ENCODE data around the gene CHAC2.
A peak's percentile ranks its signal among the peaks of the same experiment; 100 is the strongest.
"Not testable (repeated sequence)": the region's sequence is repeated elsewhere in the genome, so short reads cannot be mapped to it uniquely, and the experiment has no call there.

Gene CHAC2

DNA sequence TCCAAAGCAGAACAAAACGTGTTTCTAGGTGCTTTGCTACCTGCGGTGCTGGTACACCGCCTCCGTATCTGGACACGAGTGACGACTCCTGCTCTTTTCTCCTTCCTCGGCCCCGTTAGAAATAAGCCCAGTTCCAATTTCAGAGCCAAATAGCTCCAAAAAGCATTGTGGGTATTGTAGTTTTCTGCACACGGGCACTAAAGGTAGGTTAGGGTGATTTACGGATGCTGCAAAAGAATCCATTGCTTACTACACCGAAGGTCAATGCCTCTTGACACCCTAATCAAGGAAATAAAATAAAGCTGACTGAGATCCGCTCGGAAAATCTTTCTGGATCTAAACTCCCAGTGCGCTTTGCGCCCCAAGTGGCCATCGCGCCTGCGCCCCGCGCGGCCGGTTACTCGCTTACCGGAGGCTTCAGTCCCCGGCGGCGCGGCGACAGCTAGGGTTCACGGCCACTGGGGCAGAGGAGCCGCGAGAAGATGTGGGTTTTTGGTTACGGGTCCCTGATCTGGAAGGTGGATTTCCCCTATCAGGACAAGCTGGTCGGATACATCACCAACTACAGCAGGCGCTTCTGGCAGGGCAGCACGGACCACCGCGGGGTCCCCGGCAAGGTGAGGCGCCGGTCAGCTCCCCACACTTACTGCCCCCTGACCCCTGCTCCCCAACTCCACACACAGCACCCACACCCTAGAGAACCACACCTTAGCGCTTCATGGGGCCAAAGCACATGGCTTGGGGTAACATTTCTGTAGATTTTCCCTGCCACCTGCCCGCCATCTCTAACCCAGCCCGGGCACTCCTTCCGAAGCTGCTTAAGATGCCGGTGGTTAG lies at the start of gene CHAC2:
Gene CHAC2 (plus strand): TSS at position 400 of the 837 bp plus-strand sequence. CDS start 83 bp downstream, at position 483.
- Histone ChIP-seq H3K9me3 (ENCODE audit: insufficient read depth, low read depth, low read length) (no peaks in the 10 kb centered on the region), H3K36me3 (ENCODE audit: insufficient read depth, low read depth, low read length) (peaks cover 22% of the 10 kb centered on the region; the same call in 1 of the 2 replicates), H3K4me3 (ENCODE audit: low read length) (peak within 1 kb of the TSS; percentile 96), H3K27me3 (ENCODE audit: insufficient read depth, low read length) (no peaks in the 10 kb centered on the region), H3K27ac (ENCODE audit: low read length) (peak within 1 kb of the TSS; percentile 77), H3K4me1 (ENCODE audit: insufficient read depth, low read length) (peaks cover 4% of the 10 kb centered on the region; the same call in 1 of the 2 replicates), H3K9ac (ENCODE audit: low read depth, low read length) (peak within 1 kb of the TSS; percentile 86)

DNA sequence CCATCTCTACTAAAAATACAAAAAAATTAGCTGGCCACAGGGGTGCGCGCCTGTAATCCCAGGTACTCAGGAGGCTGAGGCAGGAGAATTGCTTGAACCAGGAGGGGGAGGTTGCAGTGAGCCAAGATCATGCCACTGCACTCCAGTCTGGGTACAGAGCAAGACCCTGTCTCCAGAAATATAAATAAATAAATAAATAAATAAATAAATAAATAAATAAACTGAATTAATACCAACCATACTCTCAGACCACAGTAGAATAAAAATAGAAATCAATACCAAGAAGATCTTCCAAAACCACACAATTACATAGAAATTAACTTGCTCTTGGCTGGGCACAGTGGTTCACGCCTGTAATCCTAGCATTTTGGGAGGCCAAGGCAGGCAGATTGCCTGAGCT lies 46.7 kb upstream of the CHAC2 start:
- H3K4me3 ChIP-seq (ENCODE audit: low read length); H3K4me1 ChIP-seq (ENCODE audit: insufficient read depth, low read length); H3K9me3 ChIP-seq (ENCODE audit: insufficient read depth, low read depth, low read length); H3K9ac ChIP-seq (ENCODE audit: low read depth, low read length); H3K27ac ChIP-seq (ENCODE audit: low read length); H3K36me3 ChIP-seq (ENCODE audit: insufficient read depth, low read depth, low read length); H3K27me3 ChIP-seq (ENCODE audit: insufficient read depth, low read length): not testable (repeated sequence)

- no peak overlapping the region for H3K9ac ChIP-seq (ENCODE audit: low read depth, low read length)
Measured at GRCh38 chr2:53724536-53724935, 43.1 kb upstream of the CHAC2 start.

GRCh38 chr2:53725662-53726061 lies 41.9 kb upstream of the CHAC2 start:
- H3K27me3 ChIP-seq (ENCODE audit: insufficient read depth, low read length) = no peaks in the 10 kb centered on the region
- no peaks in the 10 kb centered on the region for H3K4me1 ChIP-seq (ENCODE audit: insufficient read depth, low read length)
- peaks cover 17% of the 10 kb centered on the region for H3K36me3 ChIP-seq (ENCODE audit: insufficient read depth, low read depth, low read length)
- H3K27ac ChIP-seq (ENCODE audit: low read length) = no peak overlapping the region
- no peaks in the 10 kb centered on the region for H3K9me3 ChIP-seq (ENCODE audit: insufficient read depth, low read depth, low read length)
- H3K4me3 ChIP-seq (ENCODE audit: low read length) = no peak overlapping the region
- no peak overlapping the region for H3K9ac ChIP-seq (ENCODE audit: low read depth, low read length)

More at GRCh38 chr2:53724536-53724935, 43.1 kb upstream of the CHAC2 start:
- H3K9me3 ChIP-seq (ENCODE audit: insufficient read depth, low read depth, low read length) = no peaks in the 10 kb centered on the region
- H3K4me1 ChIP-seq (ENCODE audit: insufficient read depth, low read length) = no peaks in the 10 kb centered on the region
- no peak overlapping the region for H3K27ac ChIP-seq (ENCODE audit: low read length)
- peaks cover 9% of the 10 kb centered on the region for H3K36me3 ChIP-seq (ENCODE audit: insufficient read depth, low read depth, low read length)
- H3K27me3 ChIP-seq (ENCODE audit: insufficient read depth, low read length) = no peaks in the 10 kb centered on the region
- no peak overlapping the region for H3K4me3 ChIP-seq (ENCODE audit: low read length)

- H3K4me3 ChIP-seq (ENCODE audit: low read length) = no peak overlapping the region; the same call in 1 of the 2 replicates
- H3K36me3 ChIP-seq (ENCODE audit: insufficient read depth, low read depth, low read length) = peaks cover 17% of the 10 kb centered on the region
- no peak overlapping the region for H3K9ac ChIP-seq (ENCODE audit: low read depth, low read length)
- no peak overlapping the region for H3K27ac ChIP-seq (ENCODE audit: low read length)
- no peaks in the 10 kb centered on the region for H3K9me3 ChIP-seq (ENCODE audit: insufficient read depth, low read depth, low read length)
- H3K27me3 ChIP-seq (ENCODE audit: insufficient read depth, low read length) = no peaks in the 10 kb centered on the region
- no peaks in the 10 kb centered on the region for H3K4me1 ChIP-seq (ENCODE audit: insufficient read depth, low read length)
Measured at GRCh38 chr2:53727921-53728320, 39.7 kb upstream of the CHAC2 start.

DNA sequence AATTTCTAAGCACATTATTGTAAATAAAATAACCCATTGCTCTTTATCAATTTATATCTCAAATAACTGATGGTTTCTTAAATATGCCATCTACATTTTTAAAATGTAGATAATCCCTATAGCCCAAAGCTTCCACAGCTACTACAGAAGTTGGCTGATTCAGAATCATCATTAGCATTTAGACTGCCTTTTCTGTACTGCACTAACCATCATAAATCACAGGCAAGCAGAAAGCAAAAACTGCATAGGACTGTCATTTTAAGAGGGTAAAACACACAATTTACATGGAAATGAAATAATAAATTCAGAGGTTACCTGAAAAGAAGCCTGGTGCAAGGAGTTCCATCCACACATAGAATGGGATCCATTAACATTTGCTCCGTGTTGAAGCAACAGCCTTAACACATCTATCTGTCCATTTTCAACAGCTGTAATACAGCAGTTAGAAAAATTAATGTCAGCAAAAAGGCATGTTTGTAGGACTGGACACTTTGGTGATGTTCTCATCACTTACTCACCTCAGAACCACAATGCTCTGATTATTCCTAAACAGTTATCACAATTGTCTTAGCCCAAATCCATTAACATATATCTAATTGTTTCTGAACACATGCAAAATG lies 38.4 kb upstream of the CHAC2 start:
- Histone ChIP-seq H3K27ac (ENCODE audit: low read length) (no peak overlapping the region), H3K27me3 (ENCODE audit: insufficient read depth, low read length) (no peaks in the 10 kb centered on the region), H3K4me3 (ENCODE audit: low read length) (no peak overlapping the region), H3K9ac (ENCODE audit: low read depth, low read length) (no peak overlapping the region), H3K36me3 (ENCODE audit: insufficient read depth, low read depth, low read length) (peaks cover 23% of the 10 kb centered on the region), H3K4me1 (ENCODE audit: insufficient read depth, low read length) (no peaks in the 10 kb centered on the region), H3K9me3 (ENCODE audit: insufficient read depth, low read depth, low read length) (no peaks in the 10 kb centered on the region)

DNA sequence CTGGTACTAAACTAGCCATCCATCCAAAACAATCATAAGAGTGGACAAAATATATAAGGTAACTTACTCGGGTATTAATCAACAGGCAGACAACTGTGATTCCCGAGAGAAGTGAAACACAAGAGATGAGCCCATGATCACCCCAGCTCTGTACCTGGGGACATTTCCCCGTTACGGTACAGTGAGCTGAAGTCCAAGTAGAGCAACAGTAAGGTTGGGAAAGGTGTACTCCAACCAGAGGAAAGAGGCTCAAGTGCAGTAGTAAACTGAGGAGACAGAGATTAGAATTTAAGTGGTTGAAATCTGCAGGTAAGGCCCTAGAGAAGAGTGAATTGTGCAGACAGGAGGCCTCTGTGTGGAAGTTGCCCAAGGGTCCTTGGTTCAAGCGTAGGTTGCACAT lies 30.5 kb upstream of the CHAC2 start:
- 0 out of 2 replicates have a peak, but pooled peaks cover 2% of the 10 kb centered on the region for H3K4me1 ChIP-seq (ENCODE audit: insufficient read depth, low read length)
- no peaks in the 10 kb centered on the region for H3K27me3 ChIP-seq (ENCODE audit: insufficient read depth, low read length)
- no peak overlapping the region for H3K4me3 ChIP-seq (ENCODE audit: low read length)
- no peak overlapping the region for H3K27ac ChIP-seq (ENCODE audit: low read length)
- H3K36me3 ChIP-seq (ENCODE audit: insufficient read depth, low read depth, low read length) = peaks cover 7% of the 10 kb centered on the region; the same call in 1 of the 2 replicates
- no peak overlapping the region for H3K9ac ChIP-seq (ENCODE audit: low read depth, low read length)
- H3K9me3 ChIP-seq (ENCODE audit: insufficient read depth, low read depth, low read length) = no peaks in the 10 kb centered on the region

DNA sequence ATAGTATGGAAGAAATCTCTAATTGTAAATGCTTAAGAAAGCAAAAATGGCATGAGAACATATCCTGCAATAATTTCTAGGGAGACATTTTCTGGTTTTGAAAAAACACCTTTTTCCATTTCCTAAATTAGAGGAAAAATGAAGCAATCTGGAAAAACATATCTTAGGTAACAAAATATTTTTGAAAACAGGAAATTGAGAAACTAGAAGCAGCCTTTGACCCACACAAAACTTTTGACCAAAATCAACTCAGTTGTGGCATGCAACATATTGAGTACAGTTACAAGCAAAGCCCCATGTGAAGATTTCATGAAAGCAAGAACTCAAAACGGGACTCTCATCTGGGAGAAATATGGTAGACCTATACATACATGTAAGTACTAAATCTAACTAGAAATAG lies 28.6 kb upstream of the CHAC2 start:
- Histone ChIP-seq H3K9ac (ENCODE audit: low read depth, low read length) (no peak overlapping the region), H3K4me3 (ENCODE audit: low read length) (no peak overlapping the region), H3K36me3 (ENCODE audit: insufficient read depth, low read depth, low read length) (no peaks in the 10 kb centered on the region; the same call in 1 of the 2 replicates), H3K9me3 (ENCODE audit: insufficient read depth, low read depth, low read length) (no peaks in the 10 kb centered on the region), H3K27me3 (ENCODE audit: insufficient read depth, low read length) (no peaks in the 10 kb centered on the region), H3K4me1 (ENCODE audit: insufficient read depth, low read length) (0 out of 2 replicates have a peak, but pooled peaks cover 2% of the 10 kb centered on the region), H3K27ac (ENCODE audit: low read length) (no peak overlapping the region)

- no peaks in the 10 kb centered on the region; the same call in 1 of the 2 replicates for H3K36me3 ChIP-seq (ENCODE audit: insufficient read depth, low read depth, low read length)
- H3K27me3 ChIP-seq (ENCODE audit: insufficient read depth, low read length) = no peaks in the 10 kb centered on the region
- H3K9me3 ChIP-seq (ENCODE audit: insufficient read depth, low read depth, low read length) = no peaks in the 10 kb centered on the region
- H3K9ac ChIP-seq (ENCODE audit: low read depth, low read length) = no peak overlapping the region
- no peak overlapping the region for H3K27ac ChIP-seq (ENCODE audit: low read length)
- H3K4me3 ChIP-seq (ENCODE audit: low read length) = no peak overlapping the region
- H3K4me1 ChIP-seq (ENCODE audit: insufficient read depth, low read length) = 0 out of 2 replicates have a peak, but pooled peaks cover 2% of the 10 kb centered on the region
Measured at GRCh38 chr2:53740170-53740569, 27.4 kb upstream of the CHAC2 start.

- Histone ChIP-seq H3K4me3 (ENCODE audit: low read length) (no peak overlapping the region), H3K9ac (ENCODE audit: low read depth, low read length) (no peak overlapping the region), H3K4me1 (ENCODE audit: insufficient read depth, low read length) (0 out of 2 replicates have a peak, but pooled peaks cover 2% of the 10 kb centered on the region), H3K9me3 (ENCODE audit: insufficient read depth, low read depth, low read length) (no peaks in the 10 kb centered on the region), H3K27me3 (ENCODE audit: insufficient read depth, low read length) (no peaks in the 10 kb centered on the region), H3K36me3 (ENCODE audit: insufficient read depth, low read depth, low read length) (peaks cover 19% of the 10 kb centered on the region), H3K27ac (ENCODE audit: low read length) (no peak overlapping the region)
Measured at GRCh38 chr2:53744395-53745065, 23.1 kb upstream of the CHAC2 start.

- H3K9ac ChIP-seq (ENCODE audit: low read depth, low read length) = no peak overlapping the region
Measured at GRCh38 chr2:53750041-53750768, 17.4 kb upstream of the CHAC2 start.

More at GRCh38 chr2:53750041-53750768, 17.4 kb upstream of the CHAC2 start:
- H3K4me1 ChIP-seq (ENCODE audit: insufficient read depth, low read length) = no peaks in the 10 kb centered on the region
- no peaks in the 10 kb centered on the region for H3K27me3 ChIP-seq (ENCODE audit: insufficient read depth, low read length)
- H3K36me3 ChIP-seq (ENCODE audit: insufficient read depth, low read depth, low read length) = peaks cover 20% of the 10 kb centered on the region
- H3K9me3 ChIP-seq (ENCODE audit: insufficient read depth, low read depth, low read length) = no peaks in the 10 kb centered on the region
- no peak overlapping the region for H3K4me3 ChIP-seq (ENCODE audit: low read length)
- H3K27ac ChIP-seq (ENCODE audit: low read length) = no peak overlapping the region
